CD4-positive, alpha-beta memory T cell (primary cell): ENCODE measurements around the gene MYO18B. TPM values are rescaled to one million over a fixed set of nuclear protein-coding genes. Genes with fewer than 3 reads are reported as not detected.

Experiments
- CTCF ChIA-PET: fragments of 350-600 bp; sonication (Branson Sonifier 250); formaldehyde crosslinking; loops from one replicate; lab custom pipeline; 2021; ENCODE audit warnings: inconsistent platforms; ENCODE audit not compliant: partially characterized antibody; lab: Charles Lee
- POLR2A ChIA-PET: fragments of 350-600 bp; sonication (Branson Sonifier 250); formaldehyde crosslinking; loops from one replicate; lab custom pipeline; 2021; ENCODE audit not compliant: partially characterized antibody; lab: Charles Lee
- DNase-seq, 5 donors: peaks; one replicate each; pipeline versions ENCODE4 v3.0.0 to v3.0.0-alpha.2; 2020 to 2022; ENCODE audit warnings: mixed read lengths in 1 of 5
- H3K27ac ChIP-seq: one replicate; pipeline ENCODE4 v1.7.0; 2013; ENCODE audit warnings: low read depth, low read length
- H3K27me3 ChIP-seq: 2 replicates; pipeline ENCODE4 v1.7.0; 2013; ENCODE audit warnings: mild to moderate bottlenecking, low read length, moderate library complexity; ENCODE audit not compliant: insufficient read depth
- H3K36me3 ChIP-seq: 2 replicates; pipeline ENCODE4 v1.7.0; 2013; ENCODE audit warnings: mild to moderate bottlenecking, low read length, moderate library complexity; ENCODE audit not compliant: insufficient read depth
- H3K4me1 ChIP-seq: 2 replicates; pipeline ENCODE4 v1.7.0; 2013; ENCODE audit warnings: mild to moderate bottlenecking, low read length, moderate library complexity; ENCODE audit not compliant: insufficient read depth
- H3K4me3 ChIP-seq, 2 donors: one replicate each; pipeline ENCODE4 v1.7.0; 2013; ENCODE audit warnings: low read length in 2 of 2, mild to moderate bottlenecking in 1 of 2
- H3K9me3 ChIP-seq, 2 donors: one replicate each; pipeline ENCODE4 v1.7.0; 2013; ENCODE audit warnings: low read length in 2 of 2, control low read depth in 1 of 2; ENCODE audit not compliant: control insufficient read depth in 1 of 2
- H3K27ac Mint-ChIP-seq, 7 donors: one replicate each; pipeline ENCODE4 v1.8.0; 2020 to 2021; ENCODE audit warnings: mixed read lengths in 7 of 7, mild to moderate bottlenecking in 6 of 7, inconsistent platforms in 3 of 7, moderate library complexity in 3 of 7
- H3K27me3 Mint-ChIP-seq, 2 donors: one replicate each; pipeline ENCODE4 v1.8.0; 2020 to 2021; ENCODE audit warnings: mixed read lengths in 2 of 2
- H3K36me3 Mint-ChIP-seq, 2 donors: one replicate each; pipeline ENCODE4 v1.8.0; 2020 to 2021; ENCODE audit warnings: mixed read lengths in 2 of 2, inconsistent platforms in 1 of 2, mild to moderate bottlenecking in 1 of 2
- H3K4me1 Mint-ChIP-seq, 4 donors: one replicate each; pipeline ENCODE4 v1.8.0; 2020 to 2021; ENCODE audit warnings: mixed read lengths in 4 of 4, mild to moderate bottlenecking in 1 of 4
- H3K4me3 Mint-ChIP-seq, 8 donors: one replicate each; pipeline ENCODE4 v1.8.0; 2020 to 2021; ENCODE audit warnings: mixed read lengths in 8 of 8, mild to moderate bottlenecking in 7 of 8, moderate library complexity in 6 of 8, inconsistent platforms in 3 of 8
- H3K9me3 Mint-ChIP-seq, 8 donors: one replicate each; pipeline ENCODE4 v1.8.0; 2020 to 2021; ENCODE audit warnings: mixed read lengths in 8 of 8, mild to moderate bottlenecking in 5 of 8, inconsistent platforms in 3 of 8, moderate library complexity in 1 of 8
- intact Hi-C: fragments of 100-400 bp; cut with micrococcal nuclease; formaldehyde crosslinking; loops from one replicate; pipeline ENCODE4 v1.15.1; 2023
- polyA plus RNA-seq, 2 donors: library from polyadenylated mRNA; unstranded; fragments of 300-500 nt; fragmentation: Illumina TruSeq; gene quantifications; one replicate each; pipeline ENCODE4 v1.2.3, GENCODE V29; 2021
- total RNA-seq, 2 experiments: library from RNA; stranded (reverse); gene quantifications; one replicate each; pipeline ENCODE4 v1.2.3, GENCODE V29; 2021

The MYO18B gene
- total and polyA plus RNA-seq, 4 experiments from 2014 or later: 0.02 to 0.26 (median 0.19) TPM; not detected in 1

GRCh38 chr22:25758316-25758715 lies 16.3 kb downstream of the MYO18B start:
- Histone ChIP-seq H3K27ac (no peak overlapping the region), H3K9me3 (no peaks in the 10 kb centered on the region), H3K36me3 (no peaks in the 10 kb centered on the region), H3K27me3 (no peaks in the 10 kb centered on the region), H3K4me3 (no peak overlapping the region), H3K4me1 (no peaks in the 10 kb centered on the region)
- Mint-ChIP-seq H3K27me3 (peaks cover 3 to 5% of the 10 kb centered on the region in 2 donors), H3K9me3 (no peaks in the 10 kb centered on the region), H3K27ac (no peak overlapping the region), H3K4me3 (no peak overlapping the region), H3K36me3 (no peaks in the 10 kb centered on the region), H3K4me1 (peaks cover 0 to under 1% (median 0%) of the 10 kb centered on the region in 4 donors)
- ChIA-PET POLR2A (no interaction called here), CTCF (no interaction called here)
- intact Hi-C loops: no loop called here
- DNase-seq: no peak

- Mint-ChIP-seq H3K4me3 (no peak overlapping the region), H3K9me3 (peaks cover 0 to 3% (median 0%) of the 10 kb centered on the region in 8 donors)
- intact Hi-C loops: no loop called here
Observed at GRCh38 chr22:25759825-25760231, 17.8 kb downstream of the MYO18B start.

GRCh38 chr22:25760294-25760693 lies 18.3 kb downstream of the MYO18B start:
- no peak overlapping the region for H3K4me3 Mint-ChIP-seq
- intact Hi-C loops: no loop called here
- no peaks in the 10 kb centered on the region for H3K9me3 ChIP-seq
- no peak for DNase-seq
- no peak overlapping the region for H3K4me3 ChIP-seq
- peaks cover 3 to 5% of the 10 kb centered on the region in 2 donors for H3K27me3 Mint-ChIP-seq
- no peak overlapping the region for H3K27ac Mint-ChIP-seq
- no peaks in the 10 kb centered on the region for H3K27me3 ChIP-seq
- no peak overlapping the region for H3K27ac ChIP-seq
- H3K36me3 Mint-ChIP-seq: no peaks in the 10 kb centered on the region
- H3K9me3 Mint-ChIP-seq: peaks cover 0 to 3% (median 0%) of the 10 kb centered on the region in 8 donors
- ChIA-PET POLR2A (no interaction called here), CTCF (interaction anchor here (2.1 kb wide), 1 partner anchor 13 kb away, joined by 7 read pairs; no protein-coding TSS in a partner anchor)
- H3K36me3 ChIP-seq: no peaks in the 10 kb centered on the region
- no peaks in the 10 kb centered on the region for H3K4me1 ChIP-seq
- H3K4me1 Mint-ChIP-seq: peaks cover 0 to 1% (median 0%) of the 10 kb centered on the region in 4 donors

More at GRCh38 chr22:25759825-25760231, 17.8 kb downstream of the MYO18B start:
- no peaks in the 10 kb centered on the region for H3K9me3 ChIP-seq
- Mint-ChIP-seq H3K4me1 (peaks cover 0 to 1% (median 0%) of the 10 kb centered on the region in 4 donors), H3K27ac (no peak overlapping the region), H3K36me3 (no peaks in the 10 kb centered on the region), H3K27me3 (peaks cover 3 to 5% of the 10 kb centered on the region in 2 donors)
- H3K27ac ChIP-seq: no peak overlapping the region
- CTCF ChIA-PET: no interaction called here
- H3K4me1 ChIP-seq: no peaks in the 10 kb centered on the region
- no peaks in the 10 kb centered on the region for H3K27me3 ChIP-seq
- no peak for DNase-seq
- POLR2A ChIA-PET: no interaction called here
- no peak overlapping the region for H3K4me3 ChIP-seq
- no peaks in the 10 kb centered on the region for H3K36me3 ChIP-seq

- no peak overlapping the region for H3K4me3 ChIP-seq
- no peaks in the 10 kb centered on the region for H3K4me1 ChIP-seq
- H3K36me3 ChIP-seq: no peaks in the 10 kb centered on the region
- H3K9me3 Mint-ChIP-seq: peaks cover 0 to 5% (median 3%) of the 10 kb centered on the region in 8 donors
- peaks cover 3 to 5% of the 10 kb centered on the region in 2 donors for H3K27me3 Mint-ChIP-seq
- POLR2A ChIA-PET: no interaction called here
- H3K27ac ChIP-seq: no peak overlapping the region
- no peak overlapping the region for H3K27ac Mint-ChIP-seq
- no peak overlapping the region for H3K4me3 Mint-ChIP-seq
- CTCF ChIA-PET: interaction anchor here (2.1 kb wide), 1 partner anchor 12 kb away, joined by 7 read pairs; no protein-coding TSS in a partner anchor
- H3K36me3 Mint-ChIP-seq: no peaks in the 10 kb centered on the region
- no peaks in the 10 kb centered on the region for H3K27me3 ChIP-seq
- H3K9me3 ChIP-seq: no peaks in the 10 kb centered on the region
- no peak for DNase-seq
- H3K4me1 Mint-ChIP-seq: peaks cover 0 to 1% (median 0%) of the 10 kb centered on the region in 4 donors
- intact Hi-C loops: no loop called here
Observed at GRCh38 chr22:25760848-25761595, 19.0 kb downstream of the MYO18B start.

- H3K4me3 Mint-ChIP-seq: peak overlapping the region in 1 of 8 donors; percentile 21
- Histone ChIP-seq H3K9me3 (peaks cover 0 to 7% of the 10 kb centered on the region in 2 donors), H3K27ac (no peak overlapping the region), H3K36me3 (no peaks in the 10 kb centered on the region), H3K27me3 (no peaks in the 10 kb centered on the region), H3K4me3 (no peak overlapping the region), H3K4me1 (no peaks in the 10 kb centered on the region)
- no peak for DNase-seq
- peaks cover 0 to 15% (median 10%) of the 10 kb centered on the region in 8 donors for H3K9me3 Mint-ChIP-seq
- H3K36me3 Mint-ChIP-seq: peaks cover 0 to 5% of the 10 kb centered on the region in 2 donors
- intact Hi-C loops: no loop called here
- ChIA-PET CTCF (interaction anchor here (2.1 kb wide), 1 partner anchor 11 kb away, joined by 7 read pairs; no protein-coding TSS in a partner anchor), POLR2A (no interaction called here)
- no peak overlapping the region for H3K27ac Mint-ChIP-seq
- peaks cover 0 to 1% (median 0%) of the 10 kb centered on the region in 4 donors for H3K4me1 Mint-ChIP-seq
- H3K27me3 Mint-ChIP-seq: peaks cover 4 to 5% of the 10 kb centered on the region in 2 donors
Observed at GRCh38 chr22:25762147-25762546, 20.2 kb downstream of the MYO18B start.

- peaks cover 0 to 18% (median 10%) of the 10 kb centered on the region in 8 donors for H3K9me3 Mint-ChIP-seq
- no peak overlapping the region for H3K4me3 Mint-ChIP-seq
- H3K4me1 Mint-ChIP-seq: peaks cover 0 to 1% (median 0%) of the 10 kb centered on the region in 4 donors
Observed at GRCh38 chr22:25763239-25763777, 21.3 kb downstream of the MYO18B start.

More at GRCh38 chr22:25763239-25763777, 21.3 kb downstream of the MYO18B start:
- no peak overlapping the region for H3K27ac Mint-ChIP-seq
- H3K27me3 Mint-ChIP-seq: peaks cover 4 to 5% of the 10 kb centered on the region in 2 donors
- peaks cover 0 to 5% of the 10 kb centered on the region in 2 donors for H3K36me3 Mint-ChIP-seq
- Histone ChIP-seq H3K27ac (no peak overlapping the region), H3K36me3 (no peaks in the 10 kb centered on the region), H3K4me1 (no peaks in the 10 kb centered on the region), H3K27me3 (no peaks in the 10 kb centered on the region), H3K9me3 (peaks cover 0 to 7% of the 10 kb centered on the region in 2 donors), H3K4me3 (no peak overlapping the region)
- POLR2A ChIA-PET: no interaction called here
- CTCF ChIA-PET: interaction anchor here (1.4 kb wide), 1 partner anchor 10 kb away, joined by 4 read pairs; no protein-coding TSS in a partner anchor
- DNase-seq: no peak
- intact Hi-C loops: no loop called here
